Measurements from ENCODE around the gene PLXNA4.

The PLXNA4 gene

DNA sequence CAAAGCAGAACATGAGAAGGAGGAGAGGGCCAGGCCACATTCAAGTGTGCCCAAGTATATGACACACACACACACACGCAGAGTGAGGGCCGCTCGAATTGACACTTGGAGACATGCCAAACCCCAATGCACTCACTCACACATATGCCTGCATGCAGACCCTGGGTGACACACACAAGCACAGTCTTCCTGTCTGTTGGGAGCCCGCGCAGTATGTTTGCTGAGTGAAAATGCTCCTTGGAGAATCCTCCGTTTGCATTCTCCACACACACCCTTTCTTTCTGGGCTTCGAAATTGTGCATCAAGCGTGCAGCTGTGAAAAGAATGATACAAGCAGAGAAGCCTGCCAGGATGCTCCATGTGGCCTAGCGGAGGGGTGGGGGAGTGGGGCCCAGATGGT is 120.9 kb downstream of the PLXNA4 start:
- TF ChIP-seq, protein P1, sequence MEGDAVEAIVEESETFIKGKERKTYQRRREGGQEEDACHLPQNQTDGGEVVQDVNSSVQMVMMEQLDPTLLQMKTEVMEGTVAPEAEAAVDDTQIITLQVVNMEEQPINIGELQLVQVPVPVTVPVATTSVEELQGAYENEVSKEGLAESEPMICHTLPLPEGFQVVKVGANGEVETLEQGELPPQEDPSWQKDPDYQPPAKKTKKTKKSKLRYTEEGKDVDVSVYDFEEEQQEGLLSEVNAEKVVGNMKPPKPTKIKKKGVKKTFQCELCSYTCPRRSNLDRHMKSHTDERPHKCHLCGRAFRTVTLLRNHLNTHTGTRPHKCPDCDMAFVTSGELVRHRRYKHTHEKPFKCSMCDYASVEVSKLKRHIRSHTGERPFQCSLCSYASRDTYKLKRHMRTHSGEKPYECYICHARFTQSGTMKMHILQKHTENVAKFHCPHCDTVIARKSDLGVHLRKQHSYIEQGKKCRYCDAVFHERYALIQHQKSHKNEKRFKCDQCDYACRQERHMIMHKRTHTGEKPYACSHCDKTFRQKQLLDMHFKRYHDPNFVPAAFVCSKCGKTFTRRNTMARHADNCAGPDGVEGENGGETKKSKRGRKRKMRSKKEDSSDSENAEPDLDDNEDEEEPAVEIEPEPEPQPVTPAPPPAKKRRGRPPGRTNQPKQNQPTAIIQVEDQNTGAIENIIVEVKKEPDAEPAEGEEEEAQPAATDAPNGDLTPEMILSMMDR (IDR thresholded peaks at IDR 0.05; ENCODE audit: low read depth, low read length): no peak
- DNase-seq (ENCODE audit: extremely low read depth, low read depth): no peak

DNA sequence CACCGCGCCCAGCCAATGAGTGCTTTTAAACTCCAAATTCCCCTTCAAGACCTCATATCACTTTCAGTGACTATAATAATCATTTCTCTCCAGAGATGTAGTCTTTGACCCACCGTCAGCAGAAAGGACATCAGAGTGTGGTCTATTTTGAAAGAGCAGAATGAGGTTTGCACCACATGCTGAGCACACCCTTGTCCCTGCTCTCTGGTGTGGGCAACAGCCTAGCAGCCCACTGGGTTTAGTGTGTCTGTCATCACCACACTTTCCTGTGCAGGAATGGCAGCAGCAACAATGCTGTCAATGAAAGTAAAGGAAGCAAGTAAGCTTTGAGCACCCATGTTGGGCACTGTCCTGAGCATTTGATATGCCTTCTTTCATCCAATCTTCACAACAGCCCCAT is 122.4 kb downstream of the PLXNA4 start:
- DNase-seq (ENCODE audit: extremely low read depth, low read depth): no peak
- TF ChIP-seq, protein P1 (IDR thresholded peaks at IDR 0.05; ENCODE audit: low read depth, low read length): no peak

GRCh38 chr7:132451161-132451560 is 125.1 kb downstream of the PLXNA4 start:
- no peak for DNase-seq (ENCODE audit: extremely low read depth, low read depth)
- TF ChIP-seq, protein P1 (IDR thresholded peaks at IDR 0.05; ENCODE audit: low read depth, low read length): no peak

DNA sequence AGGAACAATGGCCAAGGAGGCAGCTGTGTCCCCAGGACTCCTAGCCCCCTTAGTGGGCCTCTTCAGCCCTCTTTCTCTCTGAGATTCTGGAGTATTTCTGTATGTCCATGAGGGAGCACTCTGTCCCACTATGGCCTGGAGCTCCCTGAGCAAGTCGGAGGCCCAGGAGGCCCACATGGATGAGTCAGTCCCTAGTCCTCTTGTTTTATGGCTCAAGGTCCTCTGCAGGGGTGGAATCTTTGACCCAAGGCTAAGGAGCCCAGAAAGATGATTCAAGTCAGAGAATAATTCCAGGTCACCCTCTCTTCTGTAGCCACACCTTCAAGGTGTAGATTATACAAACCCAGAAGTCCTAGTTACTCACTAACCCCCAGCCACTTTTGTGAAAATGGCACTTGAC is 125.6 kb downstream of the PLXNA4 start:
- TF ChIP-seq, protein P1 (IDR thresholded peaks at IDR 0.05; ENCODE audit: low read depth, low read length): no peak

GRCh38 chr7:132450188-132450587 is 126.1 kb downstream of the PLXNA4 start:
- no peak for DNase-seq (ENCODE audit: extremely low read depth, low read depth)

More for the DNA sequence above, 125.6 kb downstream of the PLXNA4 start:
- no peak for DNase-seq (ENCODE audit: extremely low read depth, low read depth)

DNA sequence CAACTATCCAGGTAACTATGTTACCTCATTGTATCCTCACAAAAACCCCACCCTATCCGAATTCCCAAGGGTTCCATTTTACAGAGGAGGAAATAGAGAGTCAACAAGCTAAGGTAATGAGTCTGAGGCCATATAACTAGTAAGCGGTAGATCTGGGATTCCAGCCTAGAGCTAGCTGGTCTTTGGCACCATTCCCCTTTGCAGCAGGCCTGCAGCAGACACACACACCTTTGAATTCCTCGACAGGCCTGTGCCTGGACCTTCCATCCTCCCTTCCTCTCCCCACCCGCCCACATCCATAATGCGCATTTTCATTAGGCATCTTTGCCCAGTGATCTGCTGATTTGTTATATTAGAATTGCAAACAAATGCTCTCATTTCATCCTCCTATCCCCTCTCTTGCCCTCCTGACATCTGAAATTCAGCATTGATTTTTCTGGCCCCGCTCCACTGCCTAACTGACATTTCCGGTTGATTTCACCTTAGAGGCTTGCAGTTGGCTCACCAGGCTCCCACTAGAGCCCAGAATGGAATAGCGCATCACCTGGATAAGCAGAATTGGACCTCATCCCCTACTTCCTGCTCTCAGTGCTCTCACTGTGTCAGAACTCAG is 129.5 kb downstream of the PLXNA4 start:
- no peak for DNase-seq (ENCODE audit: extremely low read depth, low read depth)
- TF ChIP-seq, protein P1 (IDR thresholded peaks at IDR 0.05; ENCODE audit: low read depth, low read length): no peak

More at GRCh38 chr7:132450188-132450587, 126.1 kb downstream of the PLXNA4 start:
- TF ChIP-seq, protein P1 (IDR thresholded peaks at IDR 0.05; ENCODE audit: low read depth, low read length): no peak

- DNase-seq (ENCODE audit: extremely low read depth, low read depth): no peak
- TF ChIP-seq, protein P1 (IDR thresholded peaks at IDR 0.05; ENCODE audit: low read depth, low read length): no peak
Measured at GRCh38 chr7:132446260-132446659, 130.0 kb downstream of the PLXNA4 start.
